HCT116 (cell line): Measurements from ENCODE around the gene USO1.

Source experiments
- EGR1 ChIP-seq: IDR thresholded peaks from 2 replicates; pipeline ENCODE4 v1.6.1; 2012; ENCODE audit warnings: low read depth
- ELF1 ChIP-seq: IDR thresholded peaks from 2 replicates; pipeline ENCODE4 v1.6.1; 2012; ENCODE audit warnings: low read depth, borderline replicate concordance
- EZH2 ChIP-seq: fragments of 200-600 bp; sonication (generic); IDR thresholded peaks from 2 replicates; pipeline ENCODE4 v1.6.1; 2017; ENCODE audit warnings: antibody characterized with exemption, mixed run types
- EZH2phosphoT487 ChIP-seq: fragments of 200-600 bp; IDR thresholded peaks from 2 replicates; pipeline ENCODE4 v1.6.1; 2018; ENCODE audit warnings: antibody characterized with exemption, borderline replicate concordance
- POLR2AphosphoS5 ChIP-seq: IDR thresholded peaks from 2 replicates; pipeline ENCODE4 v1.6.1; 2011; ENCODE audit warnings: mild to moderate bottlenecking, low read depth, low read length, moderate library complexity
- RAD21 ChIP-seq: IDR thresholded peaks from 2 replicates; pipeline ENCODE4 v1.6.1; 2012; ENCODE audit warnings: low read depth, mild to moderate bottlenecking
- ZFX ChIP-seq: fragments of 450-650 bp; IDR thresholded peaks from 2 replicates; pipeline ENCODE4 v1.6.1; 2017
- TF ChIP-seq, protein P1 (sequence below), 3 experiments: fragments of 200-600 bp in 1 of 3; sonication (generic) in 1 of 3; IDR thresholded peaks in 2 of 3; conservative IDR thresholded peaks in 1 of 3; 2 replicates each; pipeline ENCODE4 v1.5.1; 2012 to 2017; ENCODE audit warnings: low read depth in 2 of 3, low read length in 2 of 3, antibody characterized with exemption in 1 of 3, borderline replicate concordance in 1 of 3, control low read depth in 1 of 3, mild to moderate bottlenecking in 1 of 3, mixed read lengths in 1 of 3, mixed run types in 1 of 3, moderate library complexity in 1 of 3; ENCODE audit not compliant: insufficient read depth in 1 of 3
- TF ChIP-seq, protein P2 (sequence below): IDR thresholded peaks from 2 replicates; pipeline ENCODE4 v1.6.1; 2012; ENCODE audit warnings: low read depth

DNA sequence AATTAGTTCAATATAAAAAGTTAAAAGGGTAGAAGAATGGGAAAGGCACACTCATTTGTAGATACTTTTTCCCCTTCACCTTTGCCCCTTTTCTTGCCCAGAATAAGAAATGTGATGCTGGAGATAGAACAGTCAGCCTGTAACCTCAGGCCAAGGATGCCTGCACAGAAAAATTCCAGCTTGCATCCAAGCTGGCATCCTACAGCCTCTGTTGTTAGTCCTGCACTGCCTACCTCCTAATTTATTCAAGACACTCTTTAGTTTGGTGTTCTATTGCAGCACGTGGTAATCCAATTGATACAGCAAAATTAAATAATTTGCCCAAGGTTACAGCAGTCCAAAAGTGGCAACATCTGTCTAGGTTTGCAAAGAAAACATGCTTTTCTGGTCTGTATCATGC is 9.7 kb upstream of the USO1 start:
- TF ChIP-seq POLR2AphosphoS5 (no peak), EZH2phosphoT487 (no peak), EZH2 (no peak), EGR1 (no peak), ZFX (no peak), ELF1 (no peak), RAD21 (no peak)
- TF ChIP-seq, protein P1, sequence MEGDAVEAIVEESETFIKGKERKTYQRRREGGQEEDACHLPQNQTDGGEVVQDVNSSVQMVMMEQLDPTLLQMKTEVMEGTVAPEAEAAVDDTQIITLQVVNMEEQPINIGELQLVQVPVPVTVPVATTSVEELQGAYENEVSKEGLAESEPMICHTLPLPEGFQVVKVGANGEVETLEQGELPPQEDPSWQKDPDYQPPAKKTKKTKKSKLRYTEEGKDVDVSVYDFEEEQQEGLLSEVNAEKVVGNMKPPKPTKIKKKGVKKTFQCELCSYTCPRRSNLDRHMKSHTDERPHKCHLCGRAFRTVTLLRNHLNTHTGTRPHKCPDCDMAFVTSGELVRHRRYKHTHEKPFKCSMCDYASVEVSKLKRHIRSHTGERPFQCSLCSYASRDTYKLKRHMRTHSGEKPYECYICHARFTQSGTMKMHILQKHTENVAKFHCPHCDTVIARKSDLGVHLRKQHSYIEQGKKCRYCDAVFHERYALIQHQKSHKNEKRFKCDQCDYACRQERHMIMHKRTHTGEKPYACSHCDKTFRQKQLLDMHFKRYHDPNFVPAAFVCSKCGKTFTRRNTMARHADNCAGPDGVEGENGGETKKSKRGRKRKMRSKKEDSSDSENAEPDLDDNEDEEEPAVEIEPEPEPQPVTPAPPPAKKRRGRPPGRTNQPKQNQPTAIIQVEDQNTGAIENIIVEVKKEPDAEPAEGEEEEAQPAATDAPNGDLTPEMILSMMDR (IDR thresholded peaks at IDR 0.05 in 2 of 3, conservative IDR thresholded peaks at IDR 0.05 in 1 of 3; ENCODE audit: borderline replicate concordance in 1 of 3, insufficient read depth in 1 of 3, low read depth in 2 of 3, low read length in 2 of 3) = no peak
- TF ChIP-seq, protein P2, sequence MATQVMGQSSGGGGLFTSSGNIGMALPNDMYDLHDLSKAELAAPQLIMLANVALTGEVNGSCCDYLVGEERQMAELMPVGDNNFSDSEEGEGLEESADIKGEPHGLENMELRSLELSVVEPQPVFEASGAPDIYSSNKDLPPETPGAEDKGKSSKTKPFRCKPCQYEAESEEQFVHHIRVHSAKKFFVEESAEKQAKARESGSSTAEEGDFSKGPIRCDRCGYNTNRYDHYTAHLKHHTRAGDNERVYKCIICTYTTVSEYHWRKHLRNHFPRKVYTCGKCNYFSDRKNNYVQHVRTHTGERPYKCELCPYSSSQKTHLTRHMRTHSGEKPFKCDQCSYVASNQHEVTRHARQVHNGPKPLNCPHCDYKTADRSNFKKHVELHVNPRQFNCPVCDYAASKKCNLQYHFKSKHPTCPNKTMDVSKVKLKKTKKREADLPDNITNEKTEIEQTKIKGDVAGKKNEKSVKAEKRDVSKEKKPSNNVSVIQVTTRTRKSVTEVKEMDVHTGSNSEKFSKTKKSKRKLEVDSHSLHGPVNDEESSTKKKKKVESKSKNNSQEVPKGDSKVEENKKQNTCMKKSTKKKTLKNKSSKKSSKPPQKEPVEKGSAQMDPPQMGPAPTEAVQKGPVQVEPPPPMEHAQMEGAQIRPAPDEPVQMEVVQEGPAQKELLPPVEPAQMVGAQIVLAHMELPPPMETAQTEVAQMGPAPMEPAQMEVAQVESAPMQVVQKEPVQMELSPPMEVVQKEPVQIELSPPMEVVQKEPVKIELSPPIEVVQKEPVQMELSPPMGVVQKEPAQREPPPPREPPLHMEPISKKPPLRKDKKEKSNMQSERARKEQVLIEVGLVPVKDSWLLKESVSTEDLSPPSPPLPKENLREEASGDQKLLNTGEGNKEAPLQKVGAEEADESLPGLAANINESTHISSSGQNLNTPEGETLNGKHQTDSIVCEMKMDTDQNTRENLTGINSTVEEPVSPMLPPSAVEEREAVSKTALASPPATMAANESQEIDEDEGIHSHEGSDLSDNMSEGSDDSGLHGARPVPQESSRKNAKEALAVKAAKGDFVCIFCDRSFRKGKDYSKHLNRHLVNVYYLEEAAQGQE = no peak
